GM23248 (cell line): Measurements from ENCODE around the gene CATSPERB.

ENCODE experiments used
- EZH2 ChIP-seq: fragments of 200-600 bp; sonication (generic); IDR thresholded peaks from 2 replicates; pipeline ENCODE4 v1.6.1; 2018; ENCODE audit warnings: antibody characterized with exemption, mild to moderate bottlenecking; ENCODE audit not compliant: insufficient read depth, poor library complexity, severe bottlenecking
- EZH2phosphoT487 ChIP-seq: fragments of 200-600 bp; sonication (generic); IDR thresholded peaks from 2 replicates; pipeline ENCODE4 v1.6.1; 2018; ENCODE audit warnings: antibody characterized with exemption, moderate library complexity, mild to moderate bottlenecking, low read depth; ENCODE audit not compliant: insufficient read depth

DNA sequence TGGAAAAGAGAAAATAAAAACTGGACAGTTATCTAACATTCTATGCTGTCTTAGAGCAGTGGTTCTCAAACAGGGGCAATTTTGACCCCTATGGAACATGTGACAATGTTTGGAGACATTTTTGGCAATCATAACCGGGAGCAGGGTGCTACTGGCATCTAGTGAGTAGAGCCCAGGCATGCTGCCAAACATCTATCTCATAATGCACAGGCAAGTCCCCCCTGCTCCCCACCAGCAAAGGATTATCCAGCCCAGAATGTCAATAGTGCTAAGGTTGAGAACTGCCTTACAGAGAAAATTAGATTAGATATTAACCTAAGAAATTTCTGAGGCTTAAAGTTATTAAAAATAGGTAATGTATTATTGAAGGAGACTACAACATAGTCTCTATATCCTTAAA is 22.9 kb upstream of the CATSPERB start:
- TF ChIP-seq EZH2 (no peak), EZH2phosphoT487 (no peak)
